SK-N-SH (cell line): ENCODE results near the gene CSTPP1. TPM values are rescaled to one million over a fixed set of nuclear protein-coding genes. Genes with fewer than 3 reads are reported as not detected.

Source experiments
- CHD2 ChIP-seq: fragments of 150-350 bp; IDR thresholded peaks from 2 replicates; pipeline ENCODE4 v1.6.1; 2018; ENCODE audit warnings: low read length; ENCODE audit not compliant: partially characterized antibody
- ELF1 ChIP-seq: IDR thresholded peaks from 2 replicates; pipeline ENCODE4 v1.4.0; 2012
- EP300 ChIP-seq, 2 experiments: IDR thresholded peaks; 2 replicates each; pipeline versions ENCODE4 v1.4.0 to v1.6.1; 2012; ENCODE audit warnings: borderline replicate concordance in 1 of 2, low read depth in 1 of 2, low read length in 1 of 2
- FOXM1 ChIP-seq: IDR thresholded peaks from 2 replicates; pipeline ENCODE4 v1.4.0; 2012; ENCODE audit warnings: low read depth, mild to moderate bottlenecking
- GABPA ChIP-seq: IDR thresholded peaks from 2 replicates; pipeline ENCODE4 v1.4.0; 2012; ENCODE audit warnings: low read depth, mild to moderate bottlenecking
- GATA2 ChIP-seq: sonication (generic); formaldehyde crosslinking; IDR thresholded peaks from 2 replicates; pipeline ENCODE4 v1.5.0; 2020; ENCODE audit warnings: mild to moderate bottlenecking, missing genetic modification reagents
- JUND ChIP-seq: IDR thresholded peaks from 2 replicates; pipeline ENCODE4 v1.4.0; 2012
- NRF1 ChIP-seq: IDR thresholded peaks from 2 replicates; pipeline ENCODE4 v1.6.1; 2012; ENCODE audit warnings: low read depth, mild to moderate bottlenecking, low read length
- RXRA ChIP-seq: IDR thresholded peaks from 2 replicates; pipeline ENCODE4 v1.4.0; 2012; ENCODE audit warnings: low read depth, mild to moderate bottlenecking, borderline replicate concordance
- SMC3 ChIP-seq: IDR thresholded peaks from 2 replicates; pipeline ENCODE4 v1.6.1; 2012; ENCODE audit warnings: low read depth, low read length, improper control_type of control experiment
- TAF1 ChIP-seq: IDR thresholded peaks from 2 replicates; pipeline ENCODE4 v1.6.1; 2012; ENCODE audit warnings: low read depth, mild to moderate bottlenecking, low read length, moderate library complexity, borderline replicate concordance
- TCF12 ChIP-seq: IDR thresholded peaks from 2 replicates; pipeline ENCODE4 v1.4.0; 2012
- polyA plus RNA-seq, 3 experiments: library from polyadenylated mRNA; depleted of rRNA; stranded (reverse); fragments of >200 nt; gene quantifications; 2 replicates each; pipeline ENCODE4 v1.2.3, GENCODE V29; 2012
- TF ChIP-seq, protein P1 (sequence below): IDR thresholded peaks from 2 replicates; pipeline ENCODE4 v1.6.1; 2012; ENCODE audit warnings: mild to moderate bottlenecking, low read depth, low read length, moderate library complexity
- TF ChIP-seq, protein P2 (sequence below): IDR thresholded peaks from 2 replicates; pipeline ENCODE4 v1.4.0; 2012; ENCODE audit warnings: low read depth, borderline replicate concordance
- TF ChIP-seq, protein P3 (sequence below): fragments of 200-600 bp; sonication (generic); IDR thresholded peaks from 2 replicates; pipeline ENCODE4 v1.6.1; 2017; ENCODE audit warnings: antibody characterized with exemption, mild to moderate bottlenecking, moderate library complexity
- TF ChIP-seq, protein P4 (sequence below): fragments of 150-350 bp; IDR thresholded peaks from 2 replicates; pipeline ENCODE4 v1.6.1; 2016; ENCODE audit warnings: mild to moderate bottlenecking, low read depth, low read length
- TF ChIP-seq, protein P5 (sequence below): fragments of 150-350 bp; IDR thresholded peaks from 2 replicates; pipeline ENCODE4 v1.6.1; 2017; ENCODE audit warnings: antibody characterized with exemption, low read length, low read depth, borderline replicate concordance
- TF ChIP-seq, protein P6 (sequence below): IDR thresholded peaks from 2 replicates; pipeline ENCODE4 v1.4.0; 2012; ENCODE audit warnings: low read depth

Gene CSTPP1
- polyA plus RNA-seq, 1 of the 3 experiments (the other 2 are of a cell fraction): 85.7 TPM

DNA sequence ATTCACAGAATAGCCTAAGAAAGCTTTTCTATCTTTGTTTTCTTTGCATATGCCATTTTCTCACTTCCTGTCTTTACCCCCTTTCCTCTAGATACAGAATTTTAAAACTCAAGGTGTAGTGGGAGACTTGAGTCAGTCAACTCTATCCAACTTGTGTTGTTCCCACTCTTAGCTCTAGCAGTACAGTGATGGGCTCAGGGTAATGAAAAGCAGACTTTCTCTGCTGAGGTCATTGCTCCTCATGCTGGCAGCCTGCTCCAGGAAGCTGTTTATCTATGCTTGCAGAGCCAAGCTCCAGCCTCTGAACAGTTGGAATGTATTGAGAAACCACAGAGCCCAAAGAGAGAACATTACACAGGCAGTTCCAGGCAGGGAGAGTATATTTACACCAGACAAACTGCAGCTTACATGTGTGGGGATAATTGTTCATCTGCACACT is 68.1 kb downstream of the CSTPP1 start (continued):
- TF ChIP-seq SMC3 (peak; percentile 9; the same call in 1 of the 2 replicates), GABPA (no peak), CHD2 (peak; percentile 79), ELF1 (0 out of 2 replicates have a peak, but pooled peaks have one; percentile 48), GATA2 (peak; percentile 74), FOXM1 (peak; percentile 58), JUND (peak; percentile 76), NRF1 (no peak), TAF1 (peak; percentile 38; the same call in 1 of the 2 replicates), EP300 (IDR thresholded peaks at IDR 0.05; ENCODE audit: borderline replicate concordance in 1 of 2, low read depth in 1 of 2, low read length in 1 of 2) (peak; percentile 85 to 87; a peak in 3 of 4 replicates), TCF12 (peak; percentile 99), RXRA (peak; percentile 78; the same call in 1 of the 2 replicates)
- TF ChIP-seq, protein P1, sequence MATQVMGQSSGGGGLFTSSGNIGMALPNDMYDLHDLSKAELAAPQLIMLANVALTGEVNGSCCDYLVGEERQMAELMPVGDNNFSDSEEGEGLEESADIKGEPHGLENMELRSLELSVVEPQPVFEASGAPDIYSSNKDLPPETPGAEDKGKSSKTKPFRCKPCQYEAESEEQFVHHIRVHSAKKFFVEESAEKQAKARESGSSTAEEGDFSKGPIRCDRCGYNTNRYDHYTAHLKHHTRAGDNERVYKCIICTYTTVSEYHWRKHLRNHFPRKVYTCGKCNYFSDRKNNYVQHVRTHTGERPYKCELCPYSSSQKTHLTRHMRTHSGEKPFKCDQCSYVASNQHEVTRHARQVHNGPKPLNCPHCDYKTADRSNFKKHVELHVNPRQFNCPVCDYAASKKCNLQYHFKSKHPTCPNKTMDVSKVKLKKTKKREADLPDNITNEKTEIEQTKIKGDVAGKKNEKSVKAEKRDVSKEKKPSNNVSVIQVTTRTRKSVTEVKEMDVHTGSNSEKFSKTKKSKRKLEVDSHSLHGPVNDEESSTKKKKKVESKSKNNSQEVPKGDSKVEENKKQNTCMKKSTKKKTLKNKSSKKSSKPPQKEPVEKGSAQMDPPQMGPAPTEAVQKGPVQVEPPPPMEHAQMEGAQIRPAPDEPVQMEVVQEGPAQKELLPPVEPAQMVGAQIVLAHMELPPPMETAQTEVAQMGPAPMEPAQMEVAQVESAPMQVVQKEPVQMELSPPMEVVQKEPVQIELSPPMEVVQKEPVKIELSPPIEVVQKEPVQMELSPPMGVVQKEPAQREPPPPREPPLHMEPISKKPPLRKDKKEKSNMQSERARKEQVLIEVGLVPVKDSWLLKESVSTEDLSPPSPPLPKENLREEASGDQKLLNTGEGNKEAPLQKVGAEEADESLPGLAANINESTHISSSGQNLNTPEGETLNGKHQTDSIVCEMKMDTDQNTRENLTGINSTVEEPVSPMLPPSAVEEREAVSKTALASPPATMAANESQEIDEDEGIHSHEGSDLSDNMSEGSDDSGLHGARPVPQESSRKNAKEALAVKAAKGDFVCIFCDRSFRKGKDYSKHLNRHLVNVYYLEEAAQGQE: peak; percentile 65; the same call in 1 of the 2 replicates
- TF ChIP-seq, protein P2, sequence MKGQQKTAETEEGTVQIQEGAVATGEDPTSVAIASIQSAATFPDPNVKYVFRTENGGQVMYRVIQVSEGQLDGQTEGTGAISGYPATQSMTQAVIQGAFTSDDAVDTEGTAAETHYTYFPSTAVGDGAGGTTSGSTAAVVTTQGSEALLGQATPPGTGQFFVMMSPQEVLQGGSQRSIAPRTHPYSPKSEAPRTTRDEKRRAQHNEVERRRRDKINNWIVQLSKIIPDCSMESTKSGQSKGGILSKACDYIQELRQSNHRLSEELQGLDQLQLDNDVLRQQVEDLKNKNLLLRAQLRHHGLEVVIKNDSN: peak; percentile 51; the same call in 1 of the 2 replicates
- TF ChIP-seq, protein P3, sequence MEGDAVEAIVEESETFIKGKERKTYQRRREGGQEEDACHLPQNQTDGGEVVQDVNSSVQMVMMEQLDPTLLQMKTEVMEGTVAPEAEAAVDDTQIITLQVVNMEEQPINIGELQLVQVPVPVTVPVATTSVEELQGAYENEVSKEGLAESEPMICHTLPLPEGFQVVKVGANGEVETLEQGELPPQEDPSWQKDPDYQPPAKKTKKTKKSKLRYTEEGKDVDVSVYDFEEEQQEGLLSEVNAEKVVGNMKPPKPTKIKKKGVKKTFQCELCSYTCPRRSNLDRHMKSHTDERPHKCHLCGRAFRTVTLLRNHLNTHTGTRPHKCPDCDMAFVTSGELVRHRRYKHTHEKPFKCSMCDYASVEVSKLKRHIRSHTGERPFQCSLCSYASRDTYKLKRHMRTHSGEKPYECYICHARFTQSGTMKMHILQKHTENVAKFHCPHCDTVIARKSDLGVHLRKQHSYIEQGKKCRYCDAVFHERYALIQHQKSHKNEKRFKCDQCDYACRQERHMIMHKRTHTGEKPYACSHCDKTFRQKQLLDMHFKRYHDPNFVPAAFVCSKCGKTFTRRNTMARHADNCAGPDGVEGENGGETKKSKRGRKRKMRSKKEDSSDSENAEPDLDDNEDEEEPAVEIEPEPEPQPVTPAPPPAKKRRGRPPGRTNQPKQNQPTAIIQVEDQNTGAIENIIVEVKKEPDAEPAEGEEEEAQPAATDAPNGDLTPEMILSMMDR: no peak
- TF ChIP-seq, protein P4, sequence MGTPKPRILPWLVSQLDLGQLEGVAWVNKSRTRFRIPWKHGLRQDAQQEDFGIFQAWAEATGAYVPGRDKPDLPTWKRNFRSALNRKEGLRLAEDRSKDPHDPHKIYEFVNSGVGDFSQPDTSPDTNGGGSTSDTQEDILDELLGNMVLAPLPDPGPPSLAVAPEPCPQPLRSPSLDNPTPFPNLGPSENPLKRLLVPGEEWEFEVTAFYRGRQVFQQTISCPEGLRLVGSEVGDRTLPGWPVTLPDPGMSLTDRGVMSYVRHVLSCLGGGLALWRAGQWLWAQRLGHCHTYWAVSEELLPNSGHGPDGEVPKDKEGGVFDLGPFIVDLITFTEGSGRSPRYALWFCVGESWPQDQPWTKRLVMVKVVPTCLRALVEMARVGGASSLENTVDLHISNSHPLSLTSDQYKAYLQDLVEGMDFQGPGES: no peak
- TF ChIP-seq, protein P5, sequence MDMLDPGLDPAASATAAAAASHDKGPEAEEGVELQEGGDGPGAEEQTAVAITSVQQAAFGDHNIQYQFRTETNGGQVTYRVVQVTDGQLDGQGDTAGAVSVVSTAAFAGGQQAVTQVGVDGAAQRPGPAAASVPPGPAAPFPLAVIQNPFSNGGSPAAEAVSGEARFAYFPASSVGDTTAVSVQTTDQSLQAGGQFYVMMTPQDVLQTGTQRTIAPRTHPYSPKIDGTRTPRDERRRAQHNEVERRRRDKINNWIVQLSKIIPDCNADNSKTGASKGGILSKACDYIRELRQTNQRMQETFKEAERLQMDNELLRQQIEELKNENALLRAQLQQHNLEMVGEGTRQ: no peak
- TF ChIP-seq, protein P6, sequence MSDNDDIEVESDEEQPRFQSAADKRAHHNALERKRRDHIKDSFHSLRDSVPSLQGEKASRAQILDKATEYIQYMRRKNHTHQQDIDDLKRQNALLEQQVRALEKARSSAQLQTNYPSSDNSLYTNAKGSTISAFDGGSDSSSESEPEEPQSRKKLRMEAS: peak; percentile 70
